Natural killer cell (primary cell): ENCODE data around the gene DENND2A. TPM values are rescaled to one million over a fixed set of nuclear protein-coding genes. Genes with fewer than 3 reads are reported as not detected.

Experiments used
- ATAC-seq, 3 donors: fragments of 150-1000 bp in 2 of 3; fragments of 200-7000 bp in 1 of 3; cut with Tn5 transposase; 1 replicate in 1 of 3; 2 replicates in 2 of 3; pipeline ENCODE4 v1.10.0; 2021; ENCODE audit warnings: mild to moderate bottlenecking in 2 of 3, moderate library complexity in 2 of 3
- DNase-seq, 2 donors: peaks; one replicate each; pipeline versions ENCODE4 v3.0.0 to v3.0.0-alpha.2; 2013 to 2021; ENCODE audit warnings: mixed read lengths in 1 of 2
- H3K27ac ChIP-seq: one replicate; pipeline ENCODE4 v1.5.1; 2013; ENCODE audit warnings: mild to moderate bottlenecking, low read length
- H3K27me3 ChIP-seq: one replicate; pipeline ENCODE4 v1.6.1; 2013; ENCODE audit warnings: low read length; ENCODE audit not compliant: control insufficient read depth, insufficient read depth
- H3K36me3 ChIP-seq: one replicate; pipeline ENCODE4 v1.6.1; 2013; ENCODE audit warnings: low read length; ENCODE audit not compliant: control insufficient read depth, insufficient read depth
- H3K4me1 ChIP-seq: one replicate; pipeline ENCODE4 v1.6.1; 2013; ENCODE audit warnings: low read length; ENCODE audit not compliant: control insufficient read depth, insufficient read depth
- H3K4me3 ChIP-seq: one replicate; pipeline ENCODE4 v1.5.1; 2013; ENCODE audit warnings: low read length
- H3K9me3 ChIP-seq: one replicate; pipeline ENCODE4 v1.6.1; 2013; ENCODE audit warnings: low read length; ENCODE audit not compliant: control insufficient read depth, insufficient read depth
- H3K27ac Mint-ChIP-seq, 2 donors: one replicate each; pipeline ENCODE4 v1.8.0; 2022; ENCODE audit warnings: mild to moderate bottlenecking in 2 of 2, mixed read lengths in 2 of 2, moderate library complexity in 1 of 2
- H3K27me3 Mint-ChIP-seq, 2 donors: one replicate each; pipeline ENCODE4 v1.8.0; 2022; ENCODE audit warnings: low read depth in 2 of 2, mixed read lengths in 2 of 2
- H3K36me3 Mint-ChIP-seq: one replicate; pipeline ENCODE4 v1.8.0; 2022; ENCODE audit warnings: mixed read lengths
- H3K4me1 Mint-ChIP-seq, 2 donors: one replicate each; pipeline ENCODE4 v1.8.0; 2022; ENCODE audit warnings: mixed read lengths in 2 of 2
- H3K4me3 Mint-ChIP-seq: one replicate; pipeline ENCODE4 v1.8.0; 2022; ENCODE audit warnings: mild to moderate bottlenecking, moderate library complexity, mixed read lengths
- H3K9me3 Mint-ChIP-seq, 2 donors: one replicate each; pipeline ENCODE4 v1.8.0; 2022; ENCODE audit warnings: mixed read lengths in 2 of 2
- CTCF ChIP-seq: fragments of 200-600 bp; IDR thresholded peaks from one replicate; pipeline ENCODE4 v1.8.0; 2022; ENCODE audit warnings: antibody characterized with exemption
- WGBS: methylation state at CpG from one replicate; pipeline ENCODE4 v1.1.7; 2013; ENCODE audit warnings: missing lambda C conversion rate; ENCODE audit not compliant: insufficient coverage; 5-methylcytosine and 5-hydroxymethylcytosine counted together
- intact Hi-C: fragments of 100-400 bp; cut with micrococcal nuclease; formaldehyde crosslinking; loops from one replicate; pipeline ENCODE4 v1.14.2; 2022
- total RNA-seq, 4 donors: library from RNA; stranded (reverse); fragments of 120-200 nt in 1 of 4; gene quantifications; one replicate each; pipeline versions ENCODE4 v1.2.3 to v1.2.4, GENCODE V29; 2013 to 2022

DENND2A gene
- total RNA-seq, 3 donors from 2014 or later (not counting 1 experiment from before 2014, with no cell fraction given), result 0.12 TPM; not detected in 2

- H3K4me3 ChIP-seq, result no peak overlapping the region
- DNase-seq (no peak), ATAC-seq (no peak)
- no peaks in the 10 kb centered on the region for H3K4me1 ChIP-seq
- no peaks in the 10 kb centered on the region for H3K27me3 ChIP-seq
- H3K4me3 Mint-ChIP-seq, result no peak overlapping the region
- no peak overlapping the region for H3K27ac Mint-ChIP-seq
- H3K36me3 ChIP-seq, result no peaks in the 10 kb centered on the region
- H3K27ac ChIP-seq, result no peak overlapping the region
- intact Hi-C loops, result no loop called here
- TF ChIP-seq CTCF, result no peak
- H3K4me1 Mint-ChIP-seq, result no peaks in the 10 kb centered on the region
- H3K36me3 Mint-ChIP-seq, result no peaks in the 10 kb centered on the region
- H3K27me3 Mint-ChIP-seq, result peaks cover 11 to 40% of the 10 kb centered on the region in 2 donors
- H3K9me3 Mint-ChIP-seq, result no peaks in the 10 kb centered on the region
- no peaks in the 10 kb centered on the region for H3K9me3 ChIP-seq
- WGBS, result 86% methylated on average over 3 of the region's 3 CpGs
Observed at GRCh38 chr7:140600341-140600740, 40.3 kb downstream of the DENND2A start.

DNA sequence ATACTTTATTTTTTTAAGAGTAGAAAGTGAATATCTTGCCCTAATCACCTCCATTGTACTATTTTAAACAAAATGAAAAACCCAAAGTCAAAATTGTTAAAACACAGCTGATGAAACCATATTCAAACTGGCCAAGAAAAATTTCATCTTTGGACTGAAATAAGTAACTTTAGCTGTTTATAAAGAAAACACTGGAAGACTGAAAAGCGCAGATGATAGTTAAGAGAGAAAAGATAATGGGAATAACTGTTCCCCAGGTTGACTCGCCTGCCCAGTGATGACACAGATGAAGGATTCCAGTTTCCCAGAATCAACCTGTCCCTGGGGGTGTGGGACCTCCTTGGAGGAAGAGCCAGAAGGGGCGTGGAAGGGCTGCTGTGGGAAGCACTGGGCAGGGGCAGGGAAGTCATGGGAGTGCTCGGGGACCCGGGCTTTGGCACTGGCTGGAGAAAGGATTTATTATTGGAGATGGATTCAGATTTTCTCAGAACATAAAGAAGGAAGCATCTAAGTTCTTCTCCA, 43.1 kb downstream of the DENND2A start:
- H3K4me1 Mint-ChIP-seq, result peaks cover 5 to 12% of the 10 kb centered on the region in 2 donors
- Histone ChIP-seq H3K4me1 (no peaks in the 10 kb centered on the region), H3K4me3 (no peak overlapping the region), H3K36me3 (no peaks in the 10 kb centered on the region), H3K27ac (no peak overlapping the region), H3K9me3 (no peaks in the 10 kb centered on the region), H3K27me3 (peaks cover 2% of the 10 kb centered on the region)
- DNase-seq (no peak), ATAC-seq (no peak)
- H3K9me3 Mint-ChIP-seq, result no peaks in the 10 kb centered on the region
- intact Hi-C loops, result no loop called here
- no peak for TF ChIP-seq CTCF
- WGBS, result 90% methylated on average over 5 of the region's 5 CpGs
- H3K4me3 Mint-ChIP-seq, result no peak overlapping the region
- H3K27ac Mint-ChIP-seq, result no peak overlapping the region
- no peaks in the 10 kb centered on the region for H3K36me3 Mint-ChIP-seq
- H3K27me3 Mint-ChIP-seq, result peaks cover 11 to 57% of the 10 kb centered on the region in 2 donors

DNA sequence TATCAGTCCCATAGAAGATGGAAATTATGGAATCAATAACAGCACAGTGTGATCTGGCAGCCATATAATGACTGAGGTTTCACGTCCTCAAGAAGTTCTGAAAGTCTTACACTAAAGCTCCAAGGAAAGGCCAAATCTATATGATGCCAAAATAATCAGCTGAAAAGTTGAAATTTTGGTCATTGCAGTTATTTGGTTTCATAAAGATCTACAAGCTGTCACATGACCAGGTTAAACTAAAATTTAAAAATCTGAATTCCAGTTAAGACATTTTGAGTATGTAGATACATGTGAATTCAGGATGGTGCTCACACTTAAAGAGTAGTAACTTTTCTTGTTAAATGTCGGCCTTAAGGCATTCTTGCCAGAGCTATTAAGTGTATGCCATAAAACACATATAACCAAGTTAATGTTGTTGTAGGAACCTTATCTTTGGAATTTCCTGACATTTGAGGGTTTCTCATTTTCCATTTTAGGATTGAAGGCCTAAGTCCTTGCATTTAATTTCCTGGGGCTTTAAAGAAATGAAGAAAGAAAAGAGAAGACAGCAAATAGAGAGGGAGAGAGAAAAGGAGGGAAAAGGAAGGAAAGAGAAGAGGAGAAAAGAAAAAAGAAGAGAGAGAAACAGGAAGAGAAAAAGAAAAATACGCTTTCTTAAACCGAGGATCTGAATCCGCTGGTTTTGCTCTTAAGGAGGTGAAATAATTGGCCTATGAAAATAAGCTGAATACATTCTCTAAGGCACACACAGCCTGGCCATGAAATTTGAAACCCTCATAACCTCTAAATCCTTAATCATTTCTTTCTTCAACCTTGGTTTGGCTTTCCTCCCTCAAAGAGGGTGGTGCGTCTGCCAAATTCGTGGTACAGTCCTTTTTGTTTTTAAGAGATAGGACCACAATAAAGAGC, 43.8 kb downstream of the DENND2A start:
- WGBS, result 83% methylated on average over 6 of the region's 7 CpGs
- no peaks in the 10 kb centered on the region for H3K4me1 ChIP-seq
- Mint-ChIP-seq H3K27me3 (peaks cover 8 to 51% of the 10 kb centered on the region in 2 donors), H3K4me1 (peaks cover 5 to 12% of the 10 kb centered on the region in 2 donors), H3K4me3 (no peak overlapping the region), H3K27ac (no peak overlapping the region), H3K36me3 (no peaks in the 10 kb centered on the region), H3K9me3 (no peaks in the 10 kb centered on the region)
- H3K36me3 ChIP-seq, result no peaks in the 10 kb centered on the region
- H3K4me3 ChIP-seq, result no peak overlapping the region
- peaks cover 2% of the 10 kb centered on the region for H3K27me3 ChIP-seq
- H3K9me3 ChIP-seq, result no peaks in the 10 kb centered on the region
- no peak for TF ChIP-seq CTCF
- DNase-seq (no peak), ATAC-seq (no peak)
- H3K27ac ChIP-seq, result no peak overlapping the region
- intact Hi-C loops, result no loop called here
